ENCODE measurements around the gene DNAH17. TPM values are rescaled to one million over a fixed set of nuclear protein-coding genes. Genes with fewer than 3 reads are reported as not detected.

Gene DNAH17
- total and polyA plus RNA-seq, 2 of the 8 experiments (the other 6 are each of a cell fraction or from before 2014, with no cell fraction given) = 0.14 to 0.67 TPM

GRCh38 chr17:78419970-78420815 lies 157.0 kb downstream of the DNAH17 start (continued):
- no peak for TF ChIP-seq CEBPB (IDR thresholded peaks at IDR 0.05; ENCODE audit: low read depth, low read length)
